ENCODE results near the gene CALML6.
"Not testable (repeated sequence)": the region's sequence is repeated elsewhere in the genome, so short reads cannot be mapped to it uniquely, and the experiment has no call there.

The CALML6 gene, protein sequence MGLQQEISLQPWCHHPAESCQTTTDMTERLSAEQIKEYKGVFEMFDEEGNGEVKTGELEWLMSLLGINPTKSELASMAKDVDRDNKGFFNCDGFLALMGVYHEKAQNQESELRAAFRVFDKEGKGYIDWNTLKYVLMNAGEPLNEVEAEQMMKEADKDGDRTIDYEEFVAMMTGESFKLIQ

GRCh38 chr1:1914971-1915692 lies at the start of gene CALML6:
CALML6 (plus strand) TSS chr1:1915260; CDS start chr1:1915281, 21 bp downstream.
- DNase-seq (ENCODE audit: low read depth), result no peak

GRCh38 chr1:1867164-1867563 lies 47.9 kb upstream of the CALML6 start:
- DNase-seq (ENCODE audit: low read depth), result no peak

DNA sequence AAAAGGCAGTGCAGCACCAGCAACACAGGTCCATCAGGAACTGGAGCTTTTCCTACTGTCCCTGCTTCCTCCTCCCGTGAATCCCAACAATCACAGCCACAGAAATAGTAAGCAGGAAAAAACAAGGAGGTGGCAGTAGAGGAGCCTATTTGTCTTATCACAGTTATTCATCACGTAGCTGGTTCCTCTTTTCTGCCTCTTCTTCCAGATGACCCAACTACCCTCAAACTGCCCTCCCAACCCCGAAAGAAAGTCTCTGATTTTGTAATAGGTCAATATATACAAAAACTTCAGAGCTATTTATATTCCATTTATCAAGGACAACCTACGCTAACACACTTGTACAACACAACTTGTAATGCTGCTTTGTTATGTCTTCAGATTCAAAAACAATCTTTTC lies 45.6 kb upstream of the CALML6 start:
- no peak for DNase-seq (ENCODE audit: low read depth)

DNA sequence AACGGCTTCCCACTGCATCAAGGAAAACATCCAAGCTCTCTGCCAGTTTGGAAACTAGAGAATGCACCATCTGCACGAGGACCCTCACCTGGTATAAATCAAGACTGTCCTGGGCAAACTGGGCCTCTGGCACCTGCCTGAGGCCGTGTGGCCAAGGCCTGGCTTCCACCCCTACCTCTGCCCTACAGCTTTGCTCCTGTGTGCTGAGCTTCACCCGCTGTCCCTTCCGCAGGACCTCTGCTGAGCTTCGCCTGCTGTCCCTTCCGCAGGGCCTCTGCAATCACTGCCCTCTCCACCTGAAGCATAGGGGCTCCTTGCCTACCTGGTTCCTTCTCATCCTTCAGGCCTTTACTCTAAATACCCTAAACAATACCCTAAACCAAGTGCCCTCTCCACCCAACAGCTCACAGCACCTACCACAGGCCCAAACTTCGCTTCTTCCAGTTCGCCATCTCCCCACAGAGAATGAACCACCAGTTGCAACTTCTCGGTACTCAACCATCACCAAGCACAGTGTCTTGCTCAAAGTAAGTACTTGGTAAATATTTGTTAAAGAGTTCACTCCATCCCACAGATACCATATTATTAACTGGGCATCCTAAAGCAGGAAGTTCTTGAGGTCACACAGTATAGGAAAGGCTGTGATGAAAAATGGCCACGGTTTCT lies 42.6 kb upstream of the CALML6 start:
- DNase-seq (ENCODE audit: low read depth), result no peak

- DNase-seq (ENCODE audit: low read depth), result no peak
Observed at GRCh38 chr1:1873186-1873585, 41.9 kb upstream of the CALML6 start.

DNA sequence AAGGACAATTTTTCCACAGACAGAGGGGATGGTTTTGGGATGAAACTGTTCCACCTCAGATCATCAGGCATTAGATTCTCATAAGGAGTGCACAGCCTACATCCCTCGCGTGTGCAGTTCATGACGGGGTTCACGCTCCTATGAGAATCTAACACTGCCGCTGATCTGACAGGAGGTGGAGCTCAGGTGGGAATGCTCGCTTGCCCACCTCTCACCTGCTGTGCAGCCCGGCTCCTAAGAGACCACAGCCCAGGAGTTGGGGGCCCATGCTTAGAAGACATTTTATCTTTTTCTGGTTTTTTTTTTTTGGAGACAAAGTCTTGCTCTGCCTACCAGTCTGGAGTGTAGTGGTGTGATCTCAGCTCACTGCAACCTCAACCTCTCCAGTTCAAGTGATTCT lies 40.2 kb upstream of the CALML6 start:
- DNase-seq (ENCODE audit: low read depth), result no peak

DNA sequence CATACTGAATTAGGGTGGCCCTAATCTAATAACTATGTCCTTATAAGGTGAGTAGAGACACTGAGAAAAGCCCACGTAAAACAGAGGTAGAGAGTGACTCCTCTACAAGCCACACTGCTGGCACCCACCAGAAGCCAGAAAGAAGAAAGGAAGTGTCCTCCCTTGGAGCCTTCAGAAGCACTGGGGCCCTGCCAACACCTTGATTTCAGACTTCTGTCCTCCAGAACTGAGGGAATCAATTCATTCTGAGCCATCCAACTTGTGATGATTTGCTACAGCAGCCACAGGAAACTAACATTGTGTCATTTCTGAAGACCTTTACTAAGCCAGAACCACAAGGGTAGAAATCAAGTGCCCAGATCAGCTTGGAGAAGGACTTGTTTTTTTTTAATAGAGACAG lies 39.1 kb upstream of the CALML6 start:
- DNase-seq (ENCODE audit: low read depth), result no peak

DNA sequence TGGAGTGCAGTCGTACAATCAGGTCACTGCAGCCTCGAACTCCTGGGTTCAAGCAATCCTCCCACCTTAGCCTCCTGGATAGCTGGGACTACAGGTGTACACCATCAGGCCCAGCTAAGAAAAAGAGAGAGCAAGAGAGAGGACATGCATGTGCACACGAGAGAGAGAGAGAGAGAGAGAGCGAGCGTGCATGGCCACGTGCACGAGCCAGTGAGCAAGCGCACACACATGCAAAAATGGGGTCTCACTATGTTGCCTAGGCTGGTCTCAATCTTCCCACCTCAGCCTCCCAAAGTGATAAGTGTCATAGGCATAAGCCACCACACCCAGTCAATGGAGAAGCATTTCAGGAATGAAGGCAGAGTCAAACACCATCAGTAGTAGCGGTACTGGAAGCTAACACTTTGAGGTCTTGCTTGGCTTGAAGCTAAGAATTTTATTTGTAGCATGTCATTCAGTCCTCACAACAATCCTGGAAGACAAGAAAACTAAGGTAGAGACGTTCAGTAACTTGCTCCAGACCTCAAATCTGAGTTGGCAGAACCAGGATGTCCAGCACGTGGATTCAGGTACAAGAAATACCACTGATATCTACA lies 38.6 kb upstream of the CALML6 start:
- no peak for DNase-seq (ENCODE audit: low read depth)

- DNase-seq (ENCODE audit: low read depth), result no peak
Observed at GRCh38 chr1:1877865-1878436, 37.1 kb upstream of the CALML6 start.

- no peak for DNase-seq (ENCODE audit: low read depth)
Observed at GRCh38 chr1:1879942-1880341, 35.1 kb upstream of the CALML6 start.

DNA sequence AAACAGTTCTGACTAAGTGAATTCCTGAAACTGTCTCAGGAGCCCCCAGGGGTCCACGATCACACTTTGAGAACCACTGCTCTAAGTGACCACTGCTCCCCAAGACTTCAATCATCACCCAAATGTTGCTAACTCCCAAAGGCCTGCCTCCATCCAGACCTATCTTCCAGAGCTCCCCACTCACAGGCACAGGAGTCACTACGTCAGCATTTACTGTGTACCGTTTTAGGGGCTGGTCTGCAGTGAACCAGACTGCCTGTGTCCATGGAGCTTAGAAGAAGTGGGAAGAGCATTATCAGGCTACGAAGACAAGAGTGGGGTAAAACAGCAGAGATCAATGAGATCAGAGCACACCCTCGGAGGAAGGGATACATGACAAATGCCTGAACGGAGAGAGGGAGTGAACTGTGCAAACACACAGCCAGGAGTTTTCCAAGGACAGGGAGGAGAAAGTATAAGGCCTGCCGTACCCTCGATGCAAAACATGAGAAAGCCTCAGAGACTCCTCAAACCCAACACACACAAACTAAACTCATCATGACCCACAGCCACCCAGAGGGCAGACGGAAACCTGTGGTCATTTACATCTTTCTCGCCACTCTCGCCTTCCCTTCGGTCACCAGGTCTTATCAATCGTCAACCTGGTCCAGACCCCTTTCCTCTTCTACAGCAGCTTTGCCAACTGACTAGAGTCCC lies 34.3 kb upstream of the CALML6 start:
- no peak for DNase-seq (ENCODE audit: low read depth)

DNA sequence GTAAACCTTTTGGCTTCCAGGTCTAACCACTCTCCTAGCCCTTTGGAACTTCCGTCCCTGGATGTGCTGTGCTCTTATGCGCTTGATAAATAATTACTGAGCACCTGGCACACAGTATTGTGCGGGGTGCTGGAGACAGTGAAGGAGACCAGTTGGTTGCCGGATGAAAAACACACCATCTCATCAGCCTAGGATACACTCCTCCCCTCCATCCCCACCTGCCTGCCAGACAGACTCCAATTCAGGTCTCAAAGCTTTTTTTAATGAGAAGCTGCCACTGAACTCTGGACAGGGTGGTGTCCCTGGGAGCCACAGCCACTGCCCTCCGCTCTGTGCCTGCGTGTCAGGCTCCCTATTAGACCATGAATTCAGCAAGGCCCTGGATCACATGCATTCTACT lies 33.3 kb upstream of the CALML6 start:
- no peak for DNase-seq (ENCODE audit: low read depth)

GRCh38 chr1:1883092-1883873 lies 31.8 kb upstream of the CALML6 start:
- no peak for DNase-seq (ENCODE audit: low read depth)

GRCh38 chr1:1883890-1884289 lies 31.2 kb upstream of the CALML6 start:
- DNase-seq (ENCODE audit: low read depth), result not testable (repeated sequence)

DNA sequence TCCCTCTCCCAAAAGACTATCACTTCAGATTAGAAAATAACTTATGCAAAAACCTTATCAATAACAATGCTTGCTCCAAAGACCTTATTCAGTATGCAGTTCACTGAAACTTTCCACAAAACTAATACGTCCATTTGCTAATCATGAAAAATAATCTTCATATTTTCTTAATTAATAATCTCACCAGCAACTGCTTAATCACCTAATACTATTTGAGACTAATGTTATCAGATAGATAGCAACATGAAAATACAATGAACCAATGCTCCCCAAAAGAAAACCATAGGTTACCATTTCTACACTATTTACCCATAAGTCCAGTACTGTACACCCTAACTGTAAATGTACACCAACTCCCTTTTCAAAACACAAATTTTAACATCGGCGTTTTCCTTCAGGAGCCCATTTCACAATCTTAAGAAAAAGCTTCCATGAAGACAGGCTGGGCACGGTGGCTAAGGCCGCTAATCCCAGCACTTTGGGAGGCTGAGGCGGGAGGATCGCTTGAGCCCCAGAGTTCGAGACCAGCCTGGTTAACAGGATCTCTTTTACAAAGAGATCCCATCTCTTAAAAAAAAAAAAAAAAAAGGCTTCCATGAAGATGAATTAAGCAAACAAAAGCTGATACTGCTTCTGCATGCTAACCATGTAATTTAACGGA lies 25.8 kb upstream of the CALML6 start:
- no peak for DNase-seq (ENCODE audit: low read depth)

DNA sequence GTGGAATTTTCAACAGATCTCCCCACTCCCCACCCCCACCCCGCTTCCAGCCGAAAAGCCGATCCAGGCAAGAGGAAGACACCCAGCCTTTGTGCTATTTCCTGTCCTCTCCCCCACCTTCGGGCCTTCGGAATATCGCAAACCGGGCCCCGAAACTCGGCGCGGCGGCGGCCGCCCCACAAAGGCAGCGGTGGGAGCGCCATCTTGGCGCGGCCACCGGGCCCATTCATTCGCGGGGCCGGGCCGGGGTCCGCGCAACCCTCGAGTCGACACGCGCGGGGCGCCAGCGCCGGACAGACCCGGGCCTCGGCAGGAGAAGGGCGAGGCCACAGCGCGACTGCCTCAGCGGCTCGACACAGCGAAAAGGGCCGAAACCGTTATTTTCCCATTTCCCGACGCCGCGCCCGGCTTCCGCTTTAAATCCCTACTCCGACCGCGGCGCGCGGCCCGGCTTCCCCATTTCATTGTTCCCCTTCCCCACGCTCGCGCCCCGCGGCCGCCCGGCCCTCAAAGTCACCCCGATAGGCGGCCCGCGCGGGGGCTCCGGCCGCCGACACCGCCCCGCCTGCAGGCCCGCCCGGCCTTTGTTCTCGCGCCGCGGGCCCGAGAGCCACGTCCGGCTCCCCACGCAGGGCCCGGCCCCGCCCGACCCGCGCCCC lies 25.1 kb upstream of the CALML6 start:
- no peak for DNase-seq (ENCODE audit: low read depth)

DNA sequence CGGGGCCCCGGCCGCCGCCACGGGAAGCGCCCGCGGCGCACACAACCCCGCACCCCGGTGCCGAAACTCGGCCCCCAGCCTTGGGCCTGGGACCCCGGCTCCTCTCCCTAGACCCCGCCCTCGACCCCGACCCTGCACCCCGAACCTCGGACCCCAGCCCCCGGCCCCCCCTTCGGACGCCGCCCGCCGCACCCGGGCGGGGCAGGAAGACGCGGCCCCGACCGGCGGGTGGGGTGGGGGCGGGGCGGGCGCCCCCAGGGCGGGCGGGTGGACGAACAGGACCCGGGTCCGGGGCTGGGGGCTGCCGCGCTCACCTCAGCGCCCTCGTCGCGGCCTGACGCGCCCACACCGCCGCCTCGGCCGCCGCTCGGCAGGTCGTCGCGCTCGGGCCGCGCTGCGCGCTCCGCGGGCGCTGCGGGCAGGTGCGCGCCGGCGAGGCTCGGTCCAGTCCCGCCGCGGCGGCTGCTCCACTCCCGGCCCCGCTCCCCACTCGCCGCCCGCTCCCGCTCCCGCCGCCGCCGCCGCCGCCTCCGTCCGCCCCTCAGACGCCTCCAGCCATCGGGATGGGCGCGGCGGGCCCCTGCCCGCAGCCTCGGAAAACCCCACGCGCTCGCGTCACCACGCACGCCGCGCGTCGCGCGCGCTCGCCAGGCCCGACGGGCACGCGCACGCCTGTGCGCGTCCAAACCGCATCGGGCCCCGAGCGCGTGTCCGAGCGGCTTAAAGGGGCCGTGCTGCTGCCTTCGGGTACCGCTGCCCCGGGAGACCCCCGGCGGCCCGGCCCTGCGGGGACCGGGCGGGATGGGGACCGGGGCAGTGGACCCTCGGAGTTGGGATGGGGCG lies 24.3 kb upstream of the CALML6 start, which contains the start of gene GNB1:
Gene GNB1, minus strand, starts transcription at position 582 of the 843 bp plus-strand sequence. CDS start 65,634 bp downstream, outside the sequence.
- no peak for DNase-seq (ENCODE audit: low read depth)

DNA sequence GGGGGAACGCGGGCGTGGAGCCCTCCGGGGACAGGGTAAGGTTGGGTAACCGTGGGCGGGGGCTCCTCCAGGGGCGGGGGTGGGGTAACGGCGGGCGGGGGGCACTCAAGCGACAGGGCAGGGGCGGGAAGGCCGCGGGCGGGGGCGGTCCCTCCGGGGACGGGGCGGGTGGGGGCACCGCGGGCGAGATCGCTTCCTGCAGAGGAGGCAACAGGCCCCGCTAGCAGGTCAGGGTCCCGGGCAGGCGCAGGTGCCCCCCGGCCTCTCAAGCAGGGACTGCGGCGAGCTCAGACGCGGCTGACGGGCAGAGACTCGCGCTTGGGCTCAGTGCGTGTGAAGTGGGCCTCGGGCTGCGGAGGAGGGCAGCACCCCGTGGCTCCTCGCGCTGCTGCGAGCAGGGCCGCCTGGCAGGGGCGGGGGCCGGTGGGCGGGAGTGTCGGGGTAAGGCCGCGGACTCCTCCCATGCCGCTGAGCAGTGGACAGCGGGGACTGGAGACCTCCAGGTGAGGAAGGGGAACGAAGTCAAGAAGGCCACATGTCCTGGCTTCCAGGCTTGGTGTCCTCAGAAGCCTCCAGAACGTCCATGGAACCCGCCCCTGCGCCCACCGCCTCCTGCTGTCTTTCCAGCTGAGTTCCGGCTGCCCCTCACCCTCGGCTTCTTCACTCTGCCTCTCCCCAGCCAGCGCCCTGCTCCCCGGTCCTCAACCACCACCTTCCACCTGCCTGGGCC lies 23.5 kb upstream of the CALML6 start:
- no peak for DNase-seq (ENCODE audit: low read depth)
